ENCODE data around the gene TOP2B.

The TOP2B gene

DNA sequence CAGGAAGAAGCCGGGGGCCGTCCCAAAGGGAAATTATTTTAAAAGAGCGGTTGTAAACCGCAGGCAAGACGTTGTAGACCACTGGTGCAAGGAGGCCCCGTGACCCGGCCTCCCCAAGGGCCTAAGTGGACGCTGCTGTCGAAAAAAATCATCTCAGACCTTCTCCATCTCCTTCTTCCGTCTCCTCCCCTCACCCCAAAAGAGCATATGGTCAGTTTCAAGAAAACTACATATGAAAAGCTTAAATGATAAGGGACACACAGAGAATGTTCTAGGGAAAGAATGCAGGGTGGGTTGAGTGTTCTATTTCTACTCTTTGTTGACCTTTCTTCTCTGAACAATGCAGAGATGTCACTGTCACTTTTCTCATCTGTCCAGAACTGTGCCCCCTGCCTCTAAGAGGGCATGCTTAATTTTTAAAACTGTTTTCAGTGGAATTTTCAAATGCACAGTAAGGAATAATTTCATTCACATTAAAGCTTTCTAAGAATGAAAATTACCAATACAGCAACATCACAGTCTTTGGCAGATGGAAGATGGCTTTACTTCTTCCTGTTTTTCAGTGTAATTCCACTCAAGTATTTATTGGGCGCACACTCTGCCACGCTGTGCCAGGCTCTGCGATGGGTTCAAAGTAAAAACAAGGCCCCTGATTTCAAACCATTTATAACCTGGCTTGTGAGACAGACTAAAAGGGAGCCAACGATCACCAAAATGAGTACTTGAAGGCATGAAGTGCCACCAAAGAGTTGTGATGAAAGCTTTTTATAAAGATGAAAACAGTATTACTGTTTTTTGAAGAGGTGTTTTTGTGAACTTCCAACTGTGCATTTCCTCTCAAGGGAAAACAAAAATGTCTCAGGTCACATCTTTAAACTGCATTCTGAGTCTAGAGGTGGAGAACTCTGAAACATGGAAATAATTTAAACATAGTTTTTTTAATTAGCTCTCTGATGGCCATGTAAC lies 891 bp upstream of the TOP2B start:
- no peak for DNase-seq (ENCODE audit: low spot score)

DNA sequence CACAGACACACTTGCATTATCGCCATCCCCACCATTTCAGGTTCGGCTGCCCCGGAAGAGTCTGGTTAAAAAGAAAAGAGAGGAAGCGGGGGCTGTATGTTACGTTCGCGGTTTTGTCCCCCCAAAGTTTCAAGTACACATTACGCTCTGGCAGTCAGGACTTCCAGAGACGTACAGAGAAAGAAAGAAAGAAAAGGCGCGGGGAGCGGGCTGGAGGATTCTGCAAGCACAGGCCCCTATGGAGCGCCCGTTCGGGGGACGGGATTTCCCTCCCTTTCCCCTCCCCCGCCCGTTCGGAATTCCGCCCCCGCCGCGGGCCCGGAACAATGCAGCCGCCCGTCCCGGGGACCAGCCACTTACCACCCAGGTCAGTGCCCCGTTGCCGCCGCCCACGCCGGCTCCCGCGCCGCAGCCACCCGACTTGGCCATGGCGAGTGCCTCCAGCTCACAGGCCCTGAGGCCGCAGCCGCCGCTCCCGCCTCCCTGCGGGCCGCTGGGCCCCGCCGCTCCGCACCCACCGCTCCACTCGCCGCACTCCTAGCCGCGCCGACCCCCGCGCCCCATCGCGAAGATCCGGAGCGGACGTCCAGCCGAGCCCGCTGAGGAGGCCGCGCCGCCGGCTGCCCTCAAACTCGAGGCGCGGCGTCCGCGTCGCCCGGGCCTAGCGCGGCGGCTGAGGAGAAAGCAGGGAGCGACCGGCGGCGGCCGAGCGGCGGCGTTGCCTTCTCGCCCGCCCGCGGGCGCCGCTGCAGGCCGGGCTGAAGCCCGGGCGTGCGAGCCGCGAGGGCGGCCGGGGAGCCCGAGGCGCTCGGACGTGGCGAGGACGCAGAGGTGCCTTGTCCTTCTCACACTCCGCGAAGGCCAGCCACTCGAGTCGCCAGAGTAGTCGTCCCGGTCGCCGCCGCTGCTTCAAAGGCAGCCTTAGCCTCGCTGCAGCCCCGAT lies 567 bp downstream of the TOP2B start:
- DNase-seq (ENCODE audit: low spot score) = peak; percentile 72

DNA sequence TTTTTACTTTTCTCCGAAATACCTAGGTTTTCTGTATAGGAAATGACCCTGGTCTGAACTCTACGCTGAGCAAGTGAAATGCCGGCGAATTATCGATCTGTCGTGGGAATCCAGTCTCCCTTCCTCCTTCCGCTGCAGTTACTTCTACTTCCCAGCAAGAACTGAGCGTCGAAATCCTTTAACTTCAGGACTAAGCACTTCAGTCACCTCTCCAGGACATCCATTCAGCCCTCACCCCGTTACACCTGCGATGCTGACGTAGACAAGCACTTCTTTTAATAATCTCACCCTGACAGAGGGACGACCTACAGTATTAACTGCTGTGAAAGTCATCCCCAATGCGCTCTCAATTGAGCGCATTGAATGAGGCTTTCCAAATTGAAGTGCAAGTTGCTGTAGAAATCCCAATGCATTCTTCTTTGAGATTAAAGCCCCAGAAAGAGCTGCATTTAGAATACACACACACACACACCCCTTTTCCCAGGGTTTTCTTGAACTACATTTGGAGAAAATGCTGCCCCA lies 1.3 kb downstream of the TOP2B start:
- no peak for DNase-seq (ENCODE audit: low spot score)

- DNase-seq (ENCODE audit: low spot score) = no peak
Measured at GRCh38 chr3:25662736-25663320, 1.9 kb downstream of the TOP2B start.

- no peak for DNase-seq (ENCODE audit: low spot score)
Measured at GRCh38 chr3:25661694-25662437, 2.8 kb downstream of the TOP2B start.

GRCh38 chr3:25658836-25659235 lies 5.9 kb downstream of the TOP2B start:
- no peak for DNase-seq (ENCODE audit: low spot score)

DNA sequence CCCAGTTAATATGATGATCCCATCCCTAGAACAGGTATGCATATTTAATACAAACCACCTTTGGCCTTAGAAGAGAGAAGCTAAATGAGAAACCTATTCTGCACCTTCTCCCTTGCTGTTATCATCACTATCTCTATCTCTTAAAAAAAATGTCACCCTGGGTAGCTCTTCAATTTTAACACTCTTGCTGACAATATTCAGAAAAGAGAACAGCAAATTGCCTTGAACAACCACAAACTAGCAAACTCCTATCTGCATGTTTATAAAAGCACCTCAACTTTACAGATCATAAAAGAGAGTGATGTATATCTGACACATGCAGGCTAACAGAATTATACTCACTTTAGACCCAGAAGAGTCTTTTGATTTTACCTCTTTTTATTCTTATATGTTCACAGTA lies 7.4 kb downstream of the TOP2B start:
- DNase-seq (ENCODE audit: low spot score) = no peak

DNA sequence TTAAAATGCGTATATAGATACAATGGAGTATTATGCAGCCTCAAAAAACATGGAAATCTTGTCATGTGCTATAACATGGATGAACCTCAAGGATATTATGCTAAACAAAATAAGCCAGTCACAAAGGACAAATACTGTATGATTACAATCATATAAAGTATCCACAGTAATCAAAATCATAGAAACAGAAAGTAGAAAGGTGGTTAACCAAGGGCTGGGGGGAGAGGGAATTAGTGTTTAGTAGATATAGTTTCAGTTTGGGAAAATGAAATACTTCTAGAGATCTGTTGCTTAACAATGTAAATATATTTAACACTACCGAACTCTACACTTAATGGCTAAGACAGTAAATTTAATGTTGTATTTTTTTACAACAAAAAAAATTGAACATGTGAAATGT lies 9.0 kb downstream of the TOP2B start:
- DNase-seq (ENCODE audit: low spot score) = no peak

- DNase-seq (ENCODE audit: low spot score) = no peak
Measured at GRCh38 chr3:25654576-25654975, 10.1 kb downstream of the TOP2B start.

DNA sequence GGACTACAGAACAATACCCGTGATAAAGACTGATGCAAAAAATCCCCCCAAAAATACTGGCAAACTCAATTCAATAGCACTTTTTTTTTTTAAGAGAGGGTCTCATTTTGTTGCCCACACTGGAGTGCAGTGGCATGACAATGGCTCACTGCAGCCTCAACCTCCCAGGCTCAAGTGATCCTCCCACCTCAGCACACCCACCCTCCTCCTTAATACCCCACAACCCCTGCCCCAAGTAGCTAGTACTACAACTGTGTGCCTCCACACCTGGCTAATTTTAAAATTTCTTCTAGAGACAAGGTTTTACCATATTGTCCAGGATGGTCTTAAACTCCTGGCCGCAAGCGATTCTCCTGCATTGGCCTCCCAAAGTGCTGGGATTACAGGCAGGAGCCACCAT lies 11.4 kb downstream of the TOP2B start:
- no peak for DNase-seq (ENCODE audit: low spot score)

- DNase-seq (ENCODE audit: low spot score) = no peak
Measured at GRCh38 chr3:25652921-25653320, 11.8 kb downstream of the TOP2B start.

DNA sequence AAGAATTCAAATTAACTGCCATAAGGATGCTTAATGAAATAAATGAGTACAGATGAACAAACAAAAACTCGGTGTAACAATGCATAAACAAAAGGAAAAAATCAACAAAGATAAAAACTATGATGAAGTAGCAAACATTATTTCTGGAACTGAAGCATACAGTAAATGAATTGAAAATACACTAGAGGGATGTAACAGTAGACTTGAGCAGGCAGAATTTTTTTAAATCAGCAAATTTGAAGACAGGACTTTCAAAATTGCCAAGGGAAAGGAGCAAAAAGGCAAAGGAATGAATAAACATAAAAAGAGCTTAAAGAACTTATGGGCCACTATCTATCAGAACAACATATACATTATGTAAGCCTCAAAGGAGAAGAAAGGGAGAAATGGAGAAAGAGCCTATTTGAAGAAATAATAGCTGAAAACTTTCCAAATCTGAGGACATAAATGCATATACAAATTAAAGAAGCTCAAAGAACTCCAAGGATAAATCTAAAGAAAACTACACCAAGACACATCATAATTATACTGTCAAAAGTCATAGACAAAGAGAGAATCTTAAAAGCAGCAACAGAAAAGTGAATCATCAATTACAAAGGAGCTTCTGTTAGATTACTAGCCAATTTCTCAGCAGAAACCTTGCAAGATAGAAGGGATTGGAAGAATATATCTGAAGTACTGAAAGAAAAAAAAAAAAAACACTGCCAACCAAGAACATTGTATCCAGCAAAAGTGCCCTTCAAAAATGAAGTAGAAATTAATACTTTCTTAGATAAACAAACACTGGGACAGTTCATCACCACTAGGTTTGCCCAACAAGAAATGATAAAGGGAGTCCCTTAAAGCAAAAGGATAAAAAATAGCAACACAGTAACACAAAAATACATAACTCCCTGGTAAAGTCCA lies 15.5 kb downstream of the TOP2B start:
- DNase-seq (ENCODE audit: low spot score) = peak; percentile 69

- peak; percentile 95 for DNase-seq (ENCODE audit: low spot score)
Measured at GRCh38 chr3:25648107-25648535, 16.6 kb downstream of the TOP2B start.

- DNase-seq (ENCODE audit: low spot score) = no peak
Measured at GRCh38 chr3:25635038-25635437, 29.7 kb downstream of the TOP2B start.

DNA sequence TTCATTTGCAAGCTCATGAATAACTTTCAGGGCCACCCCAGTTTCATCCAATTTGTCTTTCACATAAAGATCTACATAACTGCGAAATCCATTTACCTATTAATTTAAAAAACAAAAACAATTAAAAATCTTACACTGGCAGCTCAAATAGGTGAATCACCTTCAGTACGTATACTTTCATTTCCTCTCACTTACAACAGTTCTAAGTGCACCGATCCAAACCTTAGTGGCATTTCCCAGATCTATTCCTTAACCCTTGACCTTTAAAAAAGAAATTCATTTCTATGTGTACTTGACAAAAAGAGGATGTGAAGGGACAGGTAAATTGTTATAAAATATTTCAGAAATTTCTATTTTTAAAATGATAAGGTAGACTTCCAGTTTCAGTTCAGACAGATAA lies 30.8 kb downstream of the TOP2B start:
- no peak for DNase-seq (ENCODE audit: low spot score)

DNA sequence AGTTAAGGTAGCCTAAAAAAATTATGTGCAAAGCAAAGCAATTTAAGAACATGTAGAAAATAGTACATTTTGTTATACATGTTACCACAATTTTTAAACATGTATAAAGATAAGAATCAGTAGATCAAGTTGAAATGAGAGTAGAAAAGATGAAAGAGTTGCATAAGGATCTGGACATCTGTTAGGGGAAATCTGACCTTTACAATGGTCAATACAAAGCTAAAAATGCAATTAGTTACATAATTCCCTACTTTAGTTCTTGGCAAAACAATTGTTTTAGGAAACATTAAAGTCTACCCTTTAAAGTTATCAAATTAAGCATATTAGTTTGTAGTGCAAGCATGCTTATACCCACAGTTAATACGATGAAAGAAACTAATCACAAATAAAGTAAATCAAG lies 32.7 kb downstream of the TOP2B start:
- no peak for DNase-seq (ENCODE audit: low spot score)

- DNase-seq (ENCODE audit: low spot score) = no peak
Measured at GRCh38 chr3:25621087-25621486, 43.6 kb downstream of the TOP2B start.

DNA sequence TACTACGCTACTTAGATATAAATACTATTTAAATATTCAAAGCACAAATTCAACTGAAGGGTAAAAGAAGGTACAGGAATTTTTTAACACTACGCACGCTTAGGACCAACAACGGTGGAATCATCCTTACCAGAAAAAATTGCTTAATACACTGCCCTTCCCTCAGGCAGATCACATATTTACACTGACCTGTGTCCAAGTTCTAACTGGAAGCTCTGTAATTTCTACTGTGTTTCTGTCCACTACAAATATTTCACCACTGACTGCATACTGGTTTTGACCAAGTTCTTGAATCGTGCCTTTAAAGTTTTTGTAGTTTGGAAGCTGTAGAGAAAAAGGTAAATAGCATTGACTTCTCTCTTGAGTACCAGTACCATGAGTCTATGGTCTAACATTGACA lies 44.2 kb downstream of the TOP2B start:
- DNase-seq (ENCODE audit: low spot score) = no peak

DNA sequence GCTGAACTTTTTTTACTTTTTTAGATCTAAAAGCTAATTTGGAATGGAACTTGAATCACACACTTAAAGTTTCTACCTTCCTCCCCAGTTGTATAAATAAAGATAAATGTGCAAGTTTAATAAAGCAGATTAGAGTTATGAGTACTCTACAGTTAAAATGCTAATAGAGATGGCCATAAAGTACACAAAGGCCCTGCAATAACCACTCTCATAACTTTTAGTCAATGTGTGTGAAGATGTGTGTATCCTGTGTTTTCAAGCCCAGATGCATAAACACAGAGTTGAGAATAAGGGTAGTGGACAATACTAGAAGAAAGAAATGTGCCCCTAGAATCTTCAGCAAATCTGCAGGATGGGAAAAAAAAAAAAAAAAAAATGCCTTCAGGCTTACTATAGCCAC lies 45.3 kb downstream of the TOP2B start:
- no peak for DNase-seq (ENCODE audit: low spot score)

- no peak for DNase-seq (ENCODE audit: low spot score)
Measured at GRCh38 chr3:25618028-25618427, 46.7 kb downstream of the TOP2B start.

Data from COLO829 (cell line).